GM18517 (cell line): Measurements from ENCODE around the gene ZNF574.

ENCODE experiments used
- ATAC-seq: cut with Tn5 transposase; IDR thresholded peaks from one replicate; pipeline ENCODE4 v1.9.1; 2021; ENCODE audit warnings: mild to moderate bottlenecking, moderate library complexity; ENCODE audit not compliant: unreplicated experiment

Gene ZNF574

GRCh38 chr19:42121656-42122069 lies 45.7 kb downstream of the ZNF574 start:
- ATAC-seq: no peak

GRCh38 chr19:42122691-42123607 lies 47.0 kb downstream of the ZNF574 start:
- ATAC-seq: no peak

GRCh38 chr19:42123765-42124164 lies 47.8 kb downstream of the ZNF574 start:
- no peak for ATAC-seq

GRCh38 chr19:42124386-42124901 lies 48.5 kb downstream of the ZNF574 start:
- no peak for ATAC-seq

GRCh38 chr19:42125536-42125935 lies 49.6 kb downstream of the ZNF574 start:
- no peak for ATAC-seq

GRCh38 chr19:42126574-42126973 lies 50.6 kb downstream of the ZNF574 start:
- no peak for ATAC-seq

- peak; percentile 44 for ATAC-seq
Measured at GRCh38 chr19:42129399-42130253, 53.7 kb downstream of the ZNF574 start.

GRCh38 chr19:42130254-42130573 lies 54.2 kb downstream of the ZNF574 start:
- no peak for ATAC-seq
